GM18951 (cell line): ENCODE data around the gene KRT33B.
"Not testable (repeated sequence)": the region's sequence is repeated elsewhere in the genome, so short reads cannot be mapped to it uniquely, and the experiment has no call there.

Experiments
- POLR2A ChIP-seq: IDR thresholded peaks from 4 replicates; pipeline ENCODE4 v1.6.1; 2011; ENCODE audit warnings: mild to moderate bottlenecking; ENCODE audit not compliant: insufficient read length, insufficient read depth; ENCODE audit errors: extremely low read depth
- in situ Hi-C: fragments of 300-500 bp; cut with MboI; formaldehyde crosslinking; loops from one replicate; pipeline ENCODE4 v1.12.0; 2022; ENCODE audit warnings: low sequenced_read_pairs, mixed read lengths, inconsistent platforms; ENCODE audit not compliant: unreplicated experiment

KRT33B gene

DNA sequence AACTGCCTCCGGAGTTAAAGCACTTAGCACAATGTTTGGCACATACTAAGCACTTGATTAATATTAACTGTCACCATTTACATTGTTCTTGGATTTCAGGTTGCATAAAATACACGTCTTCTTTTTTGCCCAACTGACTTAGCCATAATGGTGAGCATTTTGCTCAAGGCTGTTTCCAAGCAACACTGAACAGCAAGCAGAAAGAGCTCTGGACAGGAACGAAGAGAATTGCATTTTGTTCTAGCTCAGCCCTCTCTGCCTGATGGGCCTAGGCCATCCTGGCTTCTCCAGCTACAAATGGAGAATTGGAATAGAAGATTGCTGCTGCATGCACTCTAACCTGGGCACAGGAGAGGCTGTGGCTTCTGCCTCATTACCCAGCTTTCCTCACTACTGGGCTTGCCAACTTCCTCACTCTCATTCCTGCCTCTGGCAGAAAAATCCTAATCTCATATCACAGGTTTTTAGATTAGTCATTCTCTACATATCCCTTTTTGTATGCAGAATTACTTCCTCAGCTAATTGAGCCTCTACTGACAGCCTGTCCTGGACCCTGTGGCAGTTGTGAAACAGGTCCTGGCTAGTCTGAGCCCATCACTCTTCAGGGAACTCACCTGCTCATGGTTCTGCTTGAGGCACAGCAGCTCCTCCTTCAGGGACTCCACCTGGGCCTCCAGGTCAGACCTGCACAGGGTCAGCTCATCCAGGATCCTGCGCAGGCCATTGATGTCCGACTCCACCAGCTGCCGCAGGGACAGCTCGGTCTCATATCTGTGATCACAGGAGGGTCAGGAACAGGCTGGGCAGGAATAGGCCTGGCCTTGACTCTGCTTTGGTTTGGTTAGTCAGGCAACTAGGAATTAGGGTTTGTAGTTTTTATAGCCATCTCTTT is 21.5 kb downstream of the KRT33B start:
- in situ Hi-C loops: no loop called here
- TF ChIP-seq POLR2A: no peak

DNA sequence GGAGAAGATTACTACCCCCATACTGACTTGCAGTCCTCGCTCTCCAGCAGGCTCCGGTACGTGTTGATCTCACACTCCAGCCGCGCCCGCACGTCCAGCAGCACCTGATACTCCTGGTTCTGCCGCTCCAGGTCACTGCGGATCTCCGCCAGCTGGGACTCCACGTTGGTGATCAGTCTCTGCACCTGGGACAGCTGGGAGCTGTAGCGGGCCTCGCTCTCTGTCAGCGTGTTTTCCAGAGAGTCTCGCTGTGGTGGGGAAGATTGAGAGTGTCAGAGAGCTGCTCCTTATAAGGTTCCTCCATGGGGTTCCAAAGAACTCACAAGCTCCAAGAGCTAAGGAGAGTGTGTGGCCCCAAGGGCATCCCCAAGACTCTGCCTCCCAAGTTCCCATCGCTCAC is 23.2 kb downstream of the KRT33B start:
- in situ Hi-C loops: not testable (repeated sequence)

DNA sequence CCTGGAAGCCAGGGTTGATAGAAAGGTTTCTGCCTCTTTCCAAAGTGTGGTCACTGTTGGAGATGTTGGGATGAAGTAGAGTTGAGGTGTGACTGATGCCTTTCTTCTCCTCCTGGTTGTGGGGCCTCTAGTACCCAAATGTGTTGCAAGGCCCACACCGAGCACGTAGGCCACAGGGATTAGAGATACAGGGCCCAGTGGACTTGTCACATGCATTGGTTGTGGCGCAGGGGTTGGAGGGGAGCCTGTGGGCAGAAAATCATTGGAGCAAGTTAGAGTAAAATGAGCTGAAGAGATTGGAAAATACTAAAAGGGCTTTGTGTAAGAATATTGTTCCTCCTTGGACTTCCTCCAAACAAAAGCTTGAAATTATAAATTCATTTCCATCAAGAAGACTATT is 23.6 kb downstream of the KRT33B start:
- in situ Hi-C loops: no loop called here
- no peak for TF ChIP-seq POLR2A

DNA sequence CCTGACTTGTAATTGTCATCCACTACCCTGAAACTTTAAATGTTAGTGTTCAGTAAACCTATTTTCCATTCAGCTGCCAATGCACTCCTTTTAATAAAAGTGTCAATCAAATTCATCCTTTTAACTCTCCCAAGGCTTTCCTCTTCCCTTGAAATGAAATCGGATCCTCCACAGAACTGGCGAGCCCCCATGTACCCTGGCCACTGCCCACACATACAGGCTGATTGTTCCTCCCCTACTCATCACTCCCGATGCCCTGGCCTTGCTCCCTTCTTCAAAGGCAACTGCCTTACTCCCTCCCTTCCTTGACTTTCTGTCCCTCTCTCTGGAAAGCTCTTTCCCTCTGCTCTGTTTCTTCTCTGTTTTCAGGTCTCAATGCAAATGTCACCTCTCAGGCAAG is 26.6 kb downstream of the KRT33B start:
- in situ Hi-C loops: no loop called here
- TF ChIP-seq POLR2A: no peak

DNA sequence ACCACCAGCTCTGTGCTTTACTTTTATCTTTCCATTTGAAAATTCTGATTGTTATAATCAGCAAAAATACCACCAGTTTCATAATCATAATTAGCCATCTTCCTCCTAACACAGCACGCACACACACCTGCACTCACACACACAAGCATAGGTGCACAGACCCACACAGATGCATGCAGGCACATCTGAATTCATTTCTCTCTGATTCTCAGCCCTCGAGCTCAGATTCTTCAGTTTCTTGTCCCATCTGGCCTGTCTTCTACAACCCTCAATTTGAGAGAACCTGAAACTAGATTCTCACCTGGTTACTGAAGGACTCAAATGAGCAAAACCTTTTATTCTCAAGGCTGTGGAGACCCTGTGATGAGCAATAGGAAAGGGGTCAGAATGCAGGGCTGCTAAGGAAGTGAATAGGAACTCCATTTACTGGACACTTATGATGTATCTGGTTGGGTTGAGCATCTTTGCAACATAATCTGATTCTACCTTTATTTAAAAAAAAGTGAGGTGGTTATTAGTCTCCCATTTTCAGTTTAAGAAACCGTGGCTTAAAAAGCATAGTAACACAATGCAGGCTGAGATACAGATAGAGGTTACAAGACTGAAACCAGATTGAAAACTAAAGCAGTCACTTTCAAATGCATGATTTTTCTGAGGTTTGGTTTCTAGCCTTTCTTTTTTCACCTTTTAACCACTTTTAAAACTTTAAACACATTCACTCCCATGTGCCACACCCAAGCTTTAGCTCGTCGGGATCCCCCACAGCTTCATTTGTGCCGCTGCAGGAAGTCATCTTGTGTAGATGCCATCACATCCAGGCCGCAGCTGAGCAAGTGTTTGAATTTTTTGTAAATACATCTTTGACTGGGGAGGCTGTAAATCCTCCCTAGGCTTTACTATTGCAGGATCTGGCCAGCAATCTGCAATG is 28.4 kb downstream of the KRT33B start:
- in situ Hi-C loops: no loop called here
- TF ChIP-seq POLR2A: no peak

DNA sequence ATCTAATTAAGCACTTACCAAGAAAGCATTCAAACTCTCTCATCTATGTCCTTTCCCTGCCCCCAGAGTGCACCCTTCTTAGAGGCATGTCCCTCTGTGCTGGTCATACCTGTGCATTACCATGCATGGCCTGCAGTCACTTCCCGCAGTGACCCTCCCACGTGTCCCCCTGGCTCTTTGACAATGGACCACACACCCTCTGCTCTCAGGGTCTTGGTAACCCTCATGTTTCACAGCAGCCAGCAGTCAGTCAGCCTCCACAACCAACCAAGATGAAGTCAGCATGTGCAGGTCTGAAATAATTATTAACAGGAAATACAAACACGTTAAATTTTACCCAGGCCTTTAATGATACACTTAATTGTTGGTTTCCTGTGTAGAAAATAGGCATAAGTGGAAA is 29.1 kb downstream of the KRT33B start:
- in situ Hi-C loops: no loop called here
- TF ChIP-seq POLR2A: no peak

DNA sequence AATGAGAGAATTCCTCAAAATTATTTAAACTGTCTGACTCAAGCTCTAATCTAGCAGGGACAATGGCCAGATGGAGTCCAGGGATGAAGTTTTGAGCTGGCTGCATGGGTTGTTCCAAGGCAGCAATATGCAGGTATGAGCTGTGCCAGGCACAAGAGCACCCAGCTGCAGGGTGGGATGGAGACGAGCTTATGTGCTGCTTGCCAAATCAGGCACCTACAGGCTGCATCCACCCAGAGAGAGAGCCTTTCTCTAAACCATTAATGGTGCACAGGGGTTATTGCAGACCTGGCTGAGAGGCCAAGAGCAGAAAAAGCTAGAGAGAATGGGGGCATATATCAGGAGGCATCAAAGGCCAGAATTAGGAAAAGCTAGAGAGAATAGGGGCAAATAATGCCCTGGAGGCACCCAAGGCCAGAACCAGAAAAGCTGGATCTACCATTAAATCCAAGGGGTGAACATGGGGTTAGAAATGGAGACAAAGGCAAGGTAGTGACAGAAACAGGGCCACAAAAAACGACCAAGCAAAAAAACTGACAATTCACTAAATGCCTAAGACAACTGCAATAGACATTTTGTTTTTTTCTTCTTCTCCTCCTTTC is 29.9 kb downstream of the KRT33B start:
- no peak for TF ChIP-seq POLR2A
- in situ Hi-C loops: no loop called here

DNA sequence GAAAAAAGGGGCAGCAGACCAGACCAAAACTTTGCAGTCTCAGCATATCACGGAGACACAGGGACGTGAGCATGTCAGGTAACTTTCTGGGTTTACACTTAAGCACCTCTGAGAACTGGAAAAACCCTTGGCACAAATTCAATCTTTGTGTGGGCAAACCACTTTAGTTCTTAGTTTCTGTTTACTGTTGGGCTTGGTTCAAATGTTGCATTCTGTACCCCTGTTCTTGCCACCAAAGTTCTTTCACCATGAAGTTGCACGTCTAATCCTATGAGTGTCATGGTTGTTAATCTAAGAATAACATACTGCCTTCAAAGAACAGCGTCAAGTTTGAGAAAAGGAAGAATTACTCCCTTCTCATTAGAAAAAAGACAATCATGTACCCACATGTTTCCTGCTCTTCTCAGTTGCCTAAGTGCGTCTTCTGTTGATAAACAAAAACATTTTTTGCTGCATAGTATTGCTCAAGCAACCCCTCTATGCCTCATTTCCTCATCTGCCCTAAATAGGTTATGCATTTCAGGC is 30.6 kb downstream of the KRT33B start:
- in situ Hi-C loops: no loop called here
- TF ChIP-seq POLR2A: no peak

DNA sequence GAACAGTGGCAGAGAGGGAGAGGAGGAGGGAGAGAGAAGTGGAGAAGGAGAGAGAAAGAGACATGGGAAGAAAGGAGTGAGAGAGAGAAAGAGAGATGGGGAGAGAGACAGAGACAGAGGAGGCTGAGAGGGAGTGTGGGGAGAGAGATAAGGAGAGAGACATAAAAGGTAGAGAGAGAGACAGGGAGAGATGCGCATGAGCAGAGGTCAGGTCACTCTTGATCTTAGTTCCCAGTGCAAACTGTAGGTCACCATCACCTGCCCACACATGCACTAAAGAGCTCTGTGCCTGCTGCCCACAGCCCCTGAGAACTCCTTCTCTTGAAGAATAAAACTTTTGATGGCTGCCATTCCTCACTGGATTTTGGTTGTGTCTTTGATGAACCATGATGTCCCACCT is 33.9 kb downstream of the KRT33B start:
- in situ Hi-C loops: no loop called here
- TF ChIP-seq POLR2A: no peak

DNA sequence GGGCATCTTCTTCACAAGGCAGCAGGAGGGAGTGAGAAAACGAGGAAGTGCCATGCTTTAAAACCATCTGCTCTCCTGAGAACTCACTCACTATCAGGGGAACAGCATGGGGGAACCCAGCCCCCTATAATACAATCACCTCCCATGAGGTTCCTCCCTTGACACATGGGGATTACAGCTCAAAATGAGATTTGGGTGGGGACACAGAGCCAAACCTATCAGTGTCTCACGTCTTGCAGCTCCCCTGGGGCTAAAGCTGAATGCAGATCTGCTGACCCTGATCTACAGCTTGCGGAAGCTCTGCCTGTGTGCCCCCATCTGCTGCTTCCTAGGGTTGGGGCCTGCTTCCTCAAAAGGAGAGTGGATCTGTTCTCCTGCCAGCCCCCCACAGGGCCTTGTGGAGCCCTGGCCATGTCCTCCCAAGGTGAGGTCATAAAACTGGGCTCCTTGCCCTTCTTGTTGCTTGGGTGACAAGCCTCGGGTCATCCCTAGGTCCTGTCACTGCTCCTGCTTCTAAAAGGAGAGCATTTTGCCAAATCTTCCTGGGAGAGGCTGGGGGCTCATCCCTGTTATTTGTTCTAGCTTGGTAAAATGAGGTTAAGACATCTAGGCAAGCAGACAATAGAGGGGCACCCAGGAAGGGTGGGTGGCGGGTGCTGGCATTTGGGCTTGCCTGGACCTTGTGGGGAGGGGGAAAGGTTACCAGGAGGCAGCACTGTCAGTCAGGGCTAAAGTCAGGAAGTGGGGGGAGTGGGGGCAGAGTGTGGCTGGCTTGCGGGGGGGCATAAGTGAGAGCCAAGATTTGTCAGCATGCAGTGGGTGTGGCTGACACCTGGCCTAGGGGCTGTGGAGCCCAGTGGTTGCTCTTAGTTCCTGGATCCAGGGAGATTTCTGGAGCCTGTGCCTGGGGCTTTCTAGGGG is 35.0 kb downstream of the KRT33B start:
- no peak for TF ChIP-seq POLR2A
- in situ Hi-C loops: no loop called here

DNA sequence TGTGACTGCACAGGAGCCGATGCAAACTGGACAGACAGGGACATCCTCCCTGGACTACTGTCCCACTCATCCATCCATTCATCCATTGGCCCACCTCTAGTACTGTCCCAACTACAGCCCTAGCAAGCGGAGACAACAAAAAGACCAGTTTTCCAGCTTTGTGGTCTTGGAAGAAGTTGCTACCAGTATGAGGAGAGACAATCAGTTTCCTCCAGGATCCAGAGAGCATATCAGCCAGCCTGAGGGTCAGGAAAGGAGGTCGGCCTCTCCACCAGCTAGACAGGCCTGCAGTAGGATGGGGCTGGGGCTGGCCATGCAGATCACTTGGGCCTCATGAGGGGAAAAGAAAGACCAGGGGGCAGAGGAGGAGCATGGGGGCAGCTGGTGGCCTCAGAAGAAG is 35.8 kb downstream of the KRT33B start:
- no peak for TF ChIP-seq POLR2A
- in situ Hi-C loops: no loop called here

DNA sequence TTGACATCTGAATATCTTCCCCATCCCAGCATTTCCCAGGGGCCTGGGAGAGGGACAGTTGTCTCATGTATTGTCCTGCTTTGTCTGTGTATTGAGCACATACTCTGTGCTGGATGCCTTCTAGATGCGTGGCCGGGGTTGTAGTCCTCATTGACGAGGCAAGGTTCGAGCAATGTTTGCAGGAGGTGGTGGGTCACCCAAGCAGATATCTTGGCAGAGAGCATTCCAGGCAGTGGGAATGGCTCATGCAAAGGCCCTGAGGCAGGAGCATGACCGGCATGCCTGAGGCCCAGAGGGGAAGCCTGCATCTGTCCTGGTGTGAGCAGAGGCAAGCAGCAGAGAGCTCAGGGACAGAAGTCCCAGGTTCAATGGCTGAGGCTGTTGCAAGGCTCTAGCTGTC is 36.5 kb downstream of the KRT33B start:
- no peak for TF ChIP-seq POLR2A
- in situ Hi-C loops: no loop called here
